Smooth muscle cell (in vitro differentiated cells): ENCODE data around the gene CCR6. TPM values are rescaled to one million over a fixed set of nuclear protein-coding genes. Genes with fewer than 3 reads are reported as not detected.

ENCODE experiments used
- DNase-seq: peaks from one replicate; lab custom pipeline; 2025; ENCODE audit not compliant: unreplicated experiment; lab: John Stamatoyannopoulos, UW
- H2AFZ ChIP-seq: fragments of 200-600 bp; sonication (generic); 2 replicates; pipeline ENCODE4 v1.6.0; 2016; ENCODE audit warnings: antibody characterized with exemption, low read depth, mild to moderate bottlenecking
- H3F3A ChIP-seq: fragments of 200-600 bp; sonication (generic); 2 replicates; pipeline ENCODE4 v1.6.0; 2017; ENCODE audit warnings: antibody characterized with exemption, low read depth
- H3K27ac ChIP-seq: fragments of 200-600 bp; sonication (generic); 2 replicates; pipeline ENCODE4 v1.5.1; 2016; ENCODE audit warnings: low read depth, mild to moderate bottlenecking
- H3K27me3 ChIP-seq: fragments of 200-600 bp; sonication (generic); 2 replicates; pipeline ENCODE4 v1.6.1; 2016; ENCODE audit warnings: low read depth, mild to moderate bottlenecking
- H3K36me3 ChIP-seq: fragments of 200-600 bp; sonication (generic); 2 replicates; pipeline ENCODE4 v1.5.1; 2016; ENCODE audit warnings: low read depth
- H3K4me1 ChIP-seq: fragments of 200-600 bp; sonication (generic); 2 replicates; pipeline ENCODE4 v1.5.1; 2016; ENCODE audit warnings: low read depth
- H3K4me2 ChIP-seq: fragments of 200-600 bp; sonication (generic); 2 replicates; pipeline ENCODE4 v1.6.0; 2016; ENCODE audit warnings: mild to moderate bottlenecking
- H3K4me3 ChIP-seq: fragments of 200-600 bp; sonication (generic); 2 replicates; pipeline ENCODE4 v1.5.1; 2016; ENCODE audit warnings: mild to moderate bottlenecking
- H3K79me2 ChIP-seq: fragments of 200-600 bp; sonication (generic); 2 replicates; pipeline ENCODE4 v1.6.0; 2016; ENCODE audit warnings: low read depth, mild to moderate bottlenecking
- H3K9ac ChIP-seq: fragments of 200-600 bp; sonication (generic); 2 replicates; pipeline ENCODE4 v1.6.0; 2016; ENCODE audit warnings: low read depth
- H3K9me3 ChIP-seq: fragments of 200-600 bp; sonication (generic); replicated peaks from 2 replicates; pipeline ENCODE4 v1.5.1; 2016; ENCODE audit warnings: low read depth
- H4K20me1 ChIP-seq: fragments of 200-600 bp; sonication (generic); 2 replicates; pipeline ENCODE4 v1.6.0; 2016; ENCODE audit warnings: low read depth
- WGBS: methylation state at CpG from one replicate; pipeline ENCODE4 v1.1.7; 2016; ENCODE audit warnings: low lambda C conversion rate; 5-methylcytosine and 5-hydroxymethylcytosine counted together
- polyA plus RNA-seq: library from polyadenylated mRNA; unstranded; fragments of >200 nt; fragmentation: Nextera tagmentation; extraction: Ambion mirVana; gene quantifications from 2 replicates; pipeline ENCODE4 v1.2.1, GENCODE V29; 2016
- total RNA-seq: library from RNA; depleted of rRNA; stranded (reverse); fragments of >200 nt; gene quantifications from 2 replicates; pipeline ENCODE4 v1.2.3, GENCODE V29; 2014
- TF ChIP-seq, protein P1 (sequence below): fragments of 200-600 bp; sonication (generic); IDR thresholded peaks from 2 replicates; pipeline ENCODE4 v1.5.1; 2017; ENCODE audit warnings: borderline replicate concordance, mild to moderate bottlenecking, antibody characterized with exemption; ENCODE audit not compliant: insufficient read depth, poor library complexity, severe bottlenecking

The CCR6 gene
- total and polyA plus RNA-seq, 2 experiments from 2014 or later: not detected

DNA sequence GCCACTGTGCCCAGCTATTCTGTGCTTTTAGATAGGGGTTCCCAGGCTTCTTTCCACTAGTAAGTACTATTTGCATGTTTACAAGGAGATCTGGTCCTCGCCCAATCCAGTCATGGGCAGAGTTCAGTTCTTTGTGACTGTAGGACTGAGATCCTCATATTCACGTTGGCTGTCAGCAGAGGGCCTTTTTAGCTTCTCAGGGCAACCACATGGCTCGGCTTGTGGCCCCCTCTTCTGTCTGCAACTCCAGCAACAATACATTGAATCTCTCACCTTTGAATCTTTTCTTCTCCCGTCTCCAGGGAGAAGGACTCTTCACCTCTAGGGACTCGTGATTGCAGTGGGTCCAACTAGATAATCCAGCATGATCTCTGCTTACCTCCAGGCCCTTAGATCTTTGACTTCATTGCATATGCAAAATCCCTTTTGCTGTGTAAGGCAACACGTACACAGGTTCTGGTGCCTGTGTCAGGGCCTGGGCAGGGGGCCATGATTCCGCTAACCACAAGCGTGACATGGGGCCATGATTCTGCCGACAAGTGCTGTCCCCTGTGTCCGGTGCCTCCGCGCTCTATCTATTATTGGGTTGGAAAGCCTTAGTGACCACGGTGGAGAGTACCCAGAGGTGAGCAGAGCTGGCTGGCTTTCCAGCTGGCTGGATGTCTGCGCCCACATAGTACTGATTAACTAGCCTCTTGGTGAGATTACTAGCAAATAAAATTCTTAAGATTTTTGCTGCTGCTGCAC lies 5.1 kb downstream of the CCR6 start:
- H3K9ac ChIP-seq: no peak overlapping the region
- DNase-seq: no peak
- H3K27ac ChIP-seq: no peak overlapping the region
- no peaks in the 10 kb centered on the region for H3F3A ChIP-seq
- H3K79me2 ChIP-seq: no peaks in the 10 kb centered on the region
- no peaks in the 10 kb centered on the region for H4K20me1 ChIP-seq
- no peak overlapping the region for H3K4me2 ChIP-seq
- no peaks in the 10 kb centered on the region for H3K4me1 ChIP-seq
- no peak overlapping the region for H3K4me3 ChIP-seq
- 90% methylated on average over 14 of the region's 14 CpGs for WGBS
- TF ChIP-seq, protein P1, sequence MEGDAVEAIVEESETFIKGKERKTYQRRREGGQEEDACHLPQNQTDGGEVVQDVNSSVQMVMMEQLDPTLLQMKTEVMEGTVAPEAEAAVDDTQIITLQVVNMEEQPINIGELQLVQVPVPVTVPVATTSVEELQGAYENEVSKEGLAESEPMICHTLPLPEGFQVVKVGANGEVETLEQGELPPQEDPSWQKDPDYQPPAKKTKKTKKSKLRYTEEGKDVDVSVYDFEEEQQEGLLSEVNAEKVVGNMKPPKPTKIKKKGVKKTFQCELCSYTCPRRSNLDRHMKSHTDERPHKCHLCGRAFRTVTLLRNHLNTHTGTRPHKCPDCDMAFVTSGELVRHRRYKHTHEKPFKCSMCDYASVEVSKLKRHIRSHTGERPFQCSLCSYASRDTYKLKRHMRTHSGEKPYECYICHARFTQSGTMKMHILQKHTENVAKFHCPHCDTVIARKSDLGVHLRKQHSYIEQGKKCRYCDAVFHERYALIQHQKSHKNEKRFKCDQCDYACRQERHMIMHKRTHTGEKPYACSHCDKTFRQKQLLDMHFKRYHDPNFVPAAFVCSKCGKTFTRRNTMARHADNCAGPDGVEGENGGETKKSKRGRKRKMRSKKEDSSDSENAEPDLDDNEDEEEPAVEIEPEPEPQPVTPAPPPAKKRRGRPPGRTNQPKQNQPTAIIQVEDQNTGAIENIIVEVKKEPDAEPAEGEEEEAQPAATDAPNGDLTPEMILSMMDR: no peak
- H3K27me3 ChIP-seq: no peaks in the 10 kb centered on the region
- no peaks in the 10 kb centered on the region for H3K36me3 ChIP-seq
- no peaks in the 10 kb centered on the region for H3K9me3 ChIP-seq
- no peak overlapping the region for H2AFZ ChIP-seq

DNA sequence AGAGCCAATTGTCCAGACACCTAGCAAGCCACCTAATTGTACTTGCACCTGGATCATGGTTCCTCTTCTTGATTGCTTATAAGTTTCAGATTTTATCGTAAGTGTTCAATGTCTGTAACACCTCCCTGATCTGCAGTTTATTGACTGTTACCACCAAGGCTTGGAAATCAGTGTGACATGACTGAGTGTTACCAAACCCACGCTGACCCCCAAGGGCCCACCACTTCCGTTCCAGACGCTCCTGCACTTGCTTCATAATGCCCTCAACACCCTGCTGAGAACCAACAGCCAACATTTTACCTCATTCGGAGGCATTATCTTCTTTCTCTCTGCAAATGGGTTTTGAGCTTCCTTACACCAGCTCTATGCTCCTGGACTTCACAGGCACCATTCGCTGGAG lies 6.3 kb downstream of the CCR6 start:
- WGBS: 80% methylated on average over 6 of the region's 6 CpGs
- TF ChIP-seq, protein P1: no peak

DNA sequence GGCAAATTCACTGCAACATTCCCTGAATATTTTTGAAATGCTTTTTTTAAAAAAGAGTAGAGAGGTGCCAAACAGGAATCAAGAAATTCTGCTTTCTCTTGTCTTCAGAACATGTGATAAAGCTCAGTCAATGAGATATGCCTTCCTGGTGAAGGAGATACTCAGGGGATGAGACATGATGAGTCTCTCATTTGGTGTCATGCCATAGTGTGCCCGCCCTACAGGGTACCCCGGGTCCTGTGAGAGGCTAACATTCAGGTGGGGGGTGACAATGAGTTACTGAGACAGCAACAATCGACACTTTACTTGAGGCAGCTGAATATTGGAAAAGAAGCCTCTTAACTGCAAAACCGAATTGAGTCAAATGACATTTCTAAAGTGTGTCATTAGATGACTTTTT lies 6.7 kb downstream of the CCR6 start:
- Histone ChIP-seq H3K27me3 (no peaks in the 10 kb centered on the region), H4K20me1 (no peaks in the 10 kb centered on the region), H3K4me2 (no peak overlapping the region), H3K9me3 (no peaks in the 10 kb centered on the region), H3K4me3 (no peak overlapping the region), H3F3A (no peaks in the 10 kb centered on the region), H3K9ac (no peak overlapping the region), H3K79me2 (no peaks in the 10 kb centered on the region), H3K36me3 (no peaks in the 10 kb centered on the region), H2AFZ (no peak overlapping the region), H3K4me1 (no peaks in the 10 kb centered on the region), H3K27ac (no peak overlapping the region)
- DNase-seq: no peak
- 93% methylated on average over 4 of the region's 4 CpGs for WGBS
- TF ChIP-seq, protein P1: no peak

More for the DNA sequence above, 6.3 kb downstream of the CCR6 start:
- Histone ChIP-seq H3K4me1 (no peaks in the 10 kb centered on the region), H3K4me2 (no peak overlapping the region), H3K27me3 (no peaks in the 10 kb centered on the region), H3K9me3 (no peaks in the 10 kb centered on the region), H3K9ac (no peak overlapping the region), H3F3A (no peaks in the 10 kb centered on the region), H3K27ac (no peak overlapping the region), H4K20me1 (no peaks in the 10 kb centered on the region), H3K79me2 (no peaks in the 10 kb centered on the region), H2AFZ (no peak overlapping the region), H3K4me3 (no peak overlapping the region), H3K36me3 (no peaks in the 10 kb centered on the region)
- no peak for DNase-seq
